BLaER1 treated with 17β-estradiol and CSF1 and Interleukin-3, amounts not matched to agents 10 nM and 100 nM (cell line): Measurements from ENCODE around the gene NASP.

Source experiments
- H3K27ac ChIP-seq, 11 experiments: shearing (Covaris generic); formaldehyde crosslinking; 2 replicates each; pipeline ENCODE4 v1.8.1; 2022
- H3K27me3 ChIP-seq, 11 experiments: shearing (Covaris generic); formaldehyde crosslinking; 2 replicates each; pipeline ENCODE4 v1.8.1; 2022
- H3K36me3 ChIP-seq, 11 experiments: shearing (Covaris generic); formaldehyde crosslinking; 2 replicates each; pipeline ENCODE4 v1.8.1; 2022
- H3K4me1 ChIP-seq, 10 experiments: shearing (Covaris generic); formaldehyde crosslinking; 2 replicates each; pipeline ENCODE4 v1.8.1; 2022
- H3K4me2 ChIP-seq, 11 experiments: shearing (Covaris generic); formaldehyde crosslinking; 2 replicates each; pipeline ENCODE4 v1.8.1; 2022
- H3K4me3 ChIP-seq, 10 experiments: shearing (Covaris generic); formaldehyde crosslinking; 2 replicates each; pipeline ENCODE4 v1.8.1; 2022
- H3K9ac ChIP-seq, 11 experiments: shearing (Covaris generic); formaldehyde crosslinking; 2 replicates each; pipeline ENCODE4 v1.8.1; 2022
- H3K9me3 ChIP-seq, 11 experiments: shearing (Covaris generic); formaldehyde crosslinking; replicated peaks in 1 of 11; 2 replicates each; pipeline ENCODE4 v1.8.1; 2022
- H4K20me1 ChIP-seq, 11 experiments: shearing (Covaris generic); formaldehyde crosslinking; 2 replicates each; pipeline ENCODE4 v1.8.1; 2022
- Cebpa-rat ChIP-seq, 11 experiments: shearing (Covaris generic); IDR thresholded peaks; 2 replicates each; pipeline ENCODE4 v1.8.1; 2022

The NASP gene

GRCh38 chr1:45545019-45545493 lies 38.8 kb upstream of the NASP start:
- peak overlapping the region; percentile 84 to 100 (median 94) for H3K4me2 ChIP-seq
- no peak for TF ChIP-seq Cebpa-rat (IDR thresholded peaks at IDR 0.05)
- no peaks in the 10 kb centered on the region; a peak in 1 of 22 replicates for H4K20me1 ChIP-seq
- H3K4me1 ChIP-seq = peaks cover 79 to 95% (median 88%) of the 10 kb centered on the region in 10 experiments
- H3K9me3 ChIP-seq = peaks cover 0 to 3% (median 0%) of the 10 kb centered on the region in 11 experiments; a peak in 1 of 22 replicates
- H3K4me3 ChIP-seq = peak overlapping the region in 9 of 10 experiments; percentile 8 to 60 (median 40); a peak in 14 of 20 replicates
- H3K27me3 ChIP-seq = no peaks in the 10 kb centered on the region
- peak overlapping the region; percentile 44 to 83 (median 77); a peak in 21 of 22 replicates for H3K9ac ChIP-seq
- H3K27ac ChIP-seq = peak overlapping the region; percentile 54 to 97 (median 94); a peak in 21 of 22 replicates
- H3K36me3 ChIP-seq = no peaks in the 10 kb centered on the region

- Histone ChIP-seq H3K4me3 (peak overlapping the region in 8 of 10 experiments; percentile 2 to 50 (median 19); a peak in 11 of 20 replicates), H3K27ac (peak overlapping the region; percentile 54 to 97 (median 94); a peak in 21 of 22 replicates), H3K27me3 (no peaks in the 10 kb centered on the region), H3K4me1 (peaks cover 75 to 93% (median 85%) of the 10 kb centered on the region in 10 experiments), H3K9me3 (no peaks in the 10 kb centered on the region), H3K36me3 (no peaks in the 10 kb centered on the region), H3K4me2 (peak overlapping the region; percentile 84 to 100 (median 94)), H3K9ac (peak overlapping the region; percentile 46 to 83 (median 77); a peak in 21 of 22 replicates), H4K20me1 (no peaks in the 10 kb centered on the region; a peak in 1 of 22 replicates)
- TF ChIP-seq Cebpa-rat (IDR thresholded peaks at IDR 0.05) = peak in 2 of 11 experiments; percentile 6 to 41; a peak in 1 of 22 replicates
Measured at GRCh38 chr1:45545553-45546310, 38.1 kb upstream of the NASP start.

DNA sequence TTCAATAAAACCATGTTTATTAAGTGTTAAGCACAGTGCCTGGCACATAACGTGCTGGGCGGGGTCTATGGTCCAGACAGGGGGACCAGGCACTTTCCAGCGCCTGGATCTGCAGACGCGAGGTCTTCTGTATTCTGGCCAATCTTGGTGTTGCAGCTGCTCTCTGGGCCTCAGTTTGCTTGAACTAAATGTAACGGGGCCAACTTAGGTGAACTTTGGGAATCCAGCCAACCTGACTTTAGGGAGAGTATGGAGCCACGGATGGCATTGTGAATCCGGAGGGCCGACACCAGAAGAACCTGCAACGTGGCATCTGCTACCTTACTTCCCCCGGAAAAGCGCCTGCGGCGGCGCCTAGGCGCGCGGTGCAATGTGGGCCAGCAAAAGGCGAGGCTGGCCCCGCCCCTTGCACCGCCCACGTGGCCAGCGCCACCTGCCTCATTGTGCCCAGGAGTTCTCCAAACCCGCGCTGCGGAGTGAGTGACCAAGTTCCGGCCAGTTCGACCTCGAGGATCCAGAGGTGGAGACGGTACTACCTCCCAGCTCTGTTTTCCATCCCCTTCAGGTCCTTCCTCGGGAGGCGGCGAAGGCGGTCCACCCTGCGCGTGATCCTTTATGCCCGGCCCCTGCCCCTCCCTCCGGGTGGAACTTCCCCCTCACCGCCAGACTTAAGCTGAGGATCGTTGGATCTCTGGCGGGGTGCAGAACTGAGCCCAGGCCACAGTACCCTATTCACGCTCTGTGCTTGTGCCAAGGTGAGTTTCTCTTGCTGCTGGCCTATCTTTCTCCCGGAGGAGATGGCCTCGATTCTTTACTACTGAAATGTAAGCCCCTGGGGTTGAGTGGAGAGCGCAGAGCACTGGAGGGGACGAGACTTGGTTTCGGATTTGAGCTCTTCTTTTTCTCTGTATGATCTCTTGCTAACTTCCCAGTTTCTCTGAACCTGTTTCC lies 33.2 kb upstream of the NASP start, which contains the start of gene AKR1A1:
Gene AKR1A1 (plus strand): TSS at position 426 of the 951 bp plus-strand sequence. CDS start 10,969 bp downstream, outside the sequence.
- H3K9ac ChIP-seq = peak within 1 kb of the TSS; percentile 72 to 87 (median 83)
- no peaks in the 10 kb centered on the region for H3K9me3 ChIP-seq
- H3K27ac ChIP-seq = peak within 1 kb of the TSS; percentile 61 to 89 (median 83)
- H3K4me1 ChIP-seq = peaks cover 62 to 79% (median 72%) of the 10 kb centered on the region in 10 experiments
- no peak for TF ChIP-seq Cebpa-rat (IDR thresholded peaks at IDR 0.05)
- H4K20me1 ChIP-seq = peaks cover 0 to 40% (median 18%) of the 10 kb centered on the region in 11 experiments; a peak in 13 of 22 replicates
- peak within 1 kb of the TSS; percentile 78 to 99 (median 94) for H3K4me2 ChIP-seq
- H3K36me3 ChIP-seq = peaks cover 32 to 40% (median 36%) of the 10 kb centered on the region in 11 experiments
- H3K4me3 ChIP-seq = peak within 1 kb of the TSS; percentile 68 to 82 (median 76)
- H3K27me3 ChIP-seq = no peaks in the 10 kb centered on the region

- Histone ChIP-seq H4K20me1 (peaks cover 0 to 50% (median 22%) of the 10 kb centered on the region in 11 experiments; a peak in 13 of 22 replicates), H3K4me1 (peaks cover 62 to 79% (median 72%) of the 10 kb centered on the region in 10 experiments), H3K9me3 (no peaks in the 10 kb centered on the region), H3K27me3 (no peaks in the 10 kb centered on the region), H3K4me2 (peak overlapping the region; percentile 78 to 99 (median 94)), H3K4me3 (peak overlapping the region; percentile 68 to 82 (median 76)), H3K36me3 (peaks cover 42 to 50% (median 46%) of the 10 kb centered on the region in 11 experiments), H3K9ac (peak overlapping the region; percentile 72 to 87 (median 83)), H3K27ac (peak overlapping the region; percentile 61 to 89 (median 83); a peak in 21 of 22 replicates)
- no peak for TF ChIP-seq Cebpa-rat (IDR thresholded peaks at IDR 0.05)
Measured at GRCh38 chr1:45551684-45552083, 32.2 kb upstream of the NASP start.

GRCh38 chr1:45552331-45552730 lies 31.5 kb upstream of the NASP start:
- H3K4me1 ChIP-seq = peaks cover 62 to 79% (median 72%) of the 10 kb centered on the region in 10 experiments
- H3K27ac ChIP-seq = peak overlapping the region in 8 of 11 experiments; percentile 7 to 89 (median 84); a peak in 11 of 22 replicates
- no peaks in the 10 kb centered on the region for H3K27me3 ChIP-seq
- peak overlapping the region; percentile 78 to 99 (median 94) for H3K4me2 ChIP-seq
- peak overlapping the region; percentile 68 to 82 (median 76) for H3K4me3 ChIP-seq
- TF ChIP-seq Cebpa-rat (IDR thresholded peaks at IDR 0.05) = no peak
- H4K20me1 ChIP-seq = peaks cover 0 to 57% (median 27%) of the 10 kb centered on the region in 11 experiments; a peak in 13 of 22 replicates
- H3K36me3 ChIP-seq = peaks cover 43 to 55% (median 51%) of the 10 kb centered on the region in 11 experiments
- H3K9ac ChIP-seq = peak overlapping the region; percentile 72 to 87 (median 83); a peak in 21 of 22 replicates
- H3K9me3 ChIP-seq = no peaks in the 10 kb centered on the region

- Histone ChIP-seq H4K20me1 (peaks cover 0 to 76% (median 46%) of the 10 kb centered on the region in 11 experiments; a peak in 16 of 22 replicates), H3K27me3 (no peaks in the 10 kb centered on the region), H3K4me2 (peak overlapping the region; percentile 2 to 99 (median 44); a peak in 18 of 22 replicates), H3K9ac (peak overlapping the region in 4 of 11 experiments; percentile 3 to 58 (median 29); a peak in 4 of 22 replicates), H3K4me3 (peak overlapping the region in 1 of 10 experiments; percentile 9; a peak in 1 of 20 replicates), H3K4me1 (peaks cover 59 to 85% (median 76%) of the 10 kb centered on the region in 10 experiments), H3K27ac (no peak overlapping the region; a peak in 1 of 22 replicates), H3K36me3 (peaks cover 58 to 74% (median 70%) of the 10 kb centered on the region in 11 experiments), H3K9me3 (no peaks in the 10 kb centered on the region)
- TF ChIP-seq Cebpa-rat (IDR thresholded peaks at IDR 0.05) = no peak
Measured at GRCh38 chr1:45554198-45554597, 29.6 kb upstream of the NASP start.

- Histone ChIP-seq H3K9ac (peak overlapping the region in 8 of 11 experiments; percentile 2 to 50 (median 32); a peak in 8 of 22 replicates), H3K27ac (peak overlapping the region in 9 of 11 experiments; percentile 5 to 63 (median 24); a peak in 13 of 22 replicates), H3K9me3 (no peaks in the 10 kb centered on the region), H3K4me3 (no peak overlapping the region), H4K20me1 (peaks cover 15 to 100% (median 62%) of the 10 kb centered on the region in 11 experiments; a peak in 18 of 22 replicates), H3K4me1 (peaks cover 37 to 85% (median 59%) of the 10 kb centered on the region in 10 experiments), H3K4me2 (peak overlapping the region; percentile 1 to 96 (median 39); a peak in 19 of 22 replicates), H3K27me3 (no peaks in the 10 kb centered on the region), H3K36me3 (peaks cover 84 to 100% (median 97%) of the 10 kb centered on the region in 11 experiments)
- no peak for TF ChIP-seq Cebpa-rat (IDR thresholded peaks at IDR 0.05)
Measured at GRCh38 chr1:45557422-45557944, 26.4 kb upstream of the NASP start.
